GM21526 (cell line): Measurements from ENCODE around the gene FAM53A.

Experiments used
- ATAC-seq: cut with Tn5 transposase; IDR thresholded peaks from one replicate; pipeline ENCODE4 v1.9.1; 2021; ENCODE audit warnings: moderate library complexity; ENCODE audit not compliant: unreplicated experiment, low FRiP score

The FAM53A gene

DNA sequence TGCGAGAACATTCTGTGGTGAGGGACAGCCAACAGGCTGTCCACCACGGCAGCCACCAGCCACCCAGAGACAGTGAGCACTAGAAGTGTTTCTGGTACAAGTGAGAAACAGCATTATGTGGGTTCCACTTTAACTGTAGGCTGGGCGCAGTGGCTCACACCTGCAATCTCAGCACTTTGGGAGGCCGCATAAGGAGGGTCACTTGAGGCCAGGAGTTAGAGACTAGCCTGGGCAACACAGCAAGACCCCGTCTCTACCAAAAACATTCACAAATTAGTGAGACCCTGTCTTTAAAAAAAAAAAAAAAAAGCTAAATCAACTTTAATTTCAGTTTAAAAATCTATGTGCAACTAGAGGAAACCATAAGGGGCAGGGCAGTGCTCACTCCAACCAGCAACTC is 20.6 kb downstream of the FAM53A start:
- ATAC-seq = no peak

DNA sequence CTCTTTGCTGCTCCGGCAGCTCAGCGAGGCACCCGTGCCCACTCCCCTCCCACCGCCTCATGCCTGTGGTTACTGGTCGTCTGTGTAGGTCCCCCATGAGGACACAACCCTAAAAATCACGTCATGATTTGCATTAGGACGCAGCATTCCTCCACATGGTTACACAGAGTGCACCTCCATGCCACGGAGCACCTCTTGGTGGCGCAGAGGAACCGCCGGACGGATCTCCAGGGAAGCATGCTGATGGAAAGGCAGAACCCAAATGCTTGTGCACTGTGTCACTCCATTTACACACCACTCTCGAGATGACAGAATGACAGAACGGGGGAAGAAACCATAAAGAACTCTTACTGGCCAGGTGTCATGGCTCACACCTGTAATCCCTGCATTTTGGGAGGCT is 22.4 kb downstream of the FAM53A start:
- ATAC-seq = no peak

DNA sequence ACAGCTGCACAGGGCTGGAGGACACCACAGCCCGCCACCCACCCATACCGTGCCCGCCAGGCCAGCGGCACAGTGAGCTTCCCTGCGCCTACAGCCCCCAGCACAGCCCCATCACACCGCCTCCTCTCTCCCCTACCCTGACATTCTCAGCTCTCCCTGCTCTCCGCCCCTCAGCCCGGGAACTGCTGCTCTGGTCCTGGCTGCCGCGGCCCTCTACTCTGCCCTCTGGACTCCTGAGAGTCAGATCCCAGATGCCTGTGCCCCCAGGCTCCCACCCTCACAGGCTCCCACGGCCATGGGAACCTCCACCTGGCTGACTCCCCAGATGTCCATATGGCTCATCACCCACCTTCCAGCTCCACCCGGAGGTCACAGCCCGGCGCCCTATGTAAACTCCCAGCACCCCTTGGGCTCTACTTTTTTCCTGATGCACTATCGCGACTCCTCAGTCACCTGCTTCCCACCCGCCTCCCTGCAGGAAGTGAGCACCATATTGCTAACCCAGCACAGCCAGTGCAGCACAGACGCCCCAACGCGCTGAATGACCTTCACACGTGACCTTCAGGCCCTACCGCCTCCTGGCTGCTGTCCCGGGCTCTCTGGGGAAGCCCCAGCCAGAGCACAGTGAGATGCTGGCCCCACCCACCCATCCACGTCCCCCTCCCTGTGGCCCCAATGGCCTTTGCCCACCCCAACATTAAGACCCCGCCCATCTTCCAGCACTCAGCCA is 23.0 kb downstream of the FAM53A start:
- no peak for ATAC-seq

DNA sequence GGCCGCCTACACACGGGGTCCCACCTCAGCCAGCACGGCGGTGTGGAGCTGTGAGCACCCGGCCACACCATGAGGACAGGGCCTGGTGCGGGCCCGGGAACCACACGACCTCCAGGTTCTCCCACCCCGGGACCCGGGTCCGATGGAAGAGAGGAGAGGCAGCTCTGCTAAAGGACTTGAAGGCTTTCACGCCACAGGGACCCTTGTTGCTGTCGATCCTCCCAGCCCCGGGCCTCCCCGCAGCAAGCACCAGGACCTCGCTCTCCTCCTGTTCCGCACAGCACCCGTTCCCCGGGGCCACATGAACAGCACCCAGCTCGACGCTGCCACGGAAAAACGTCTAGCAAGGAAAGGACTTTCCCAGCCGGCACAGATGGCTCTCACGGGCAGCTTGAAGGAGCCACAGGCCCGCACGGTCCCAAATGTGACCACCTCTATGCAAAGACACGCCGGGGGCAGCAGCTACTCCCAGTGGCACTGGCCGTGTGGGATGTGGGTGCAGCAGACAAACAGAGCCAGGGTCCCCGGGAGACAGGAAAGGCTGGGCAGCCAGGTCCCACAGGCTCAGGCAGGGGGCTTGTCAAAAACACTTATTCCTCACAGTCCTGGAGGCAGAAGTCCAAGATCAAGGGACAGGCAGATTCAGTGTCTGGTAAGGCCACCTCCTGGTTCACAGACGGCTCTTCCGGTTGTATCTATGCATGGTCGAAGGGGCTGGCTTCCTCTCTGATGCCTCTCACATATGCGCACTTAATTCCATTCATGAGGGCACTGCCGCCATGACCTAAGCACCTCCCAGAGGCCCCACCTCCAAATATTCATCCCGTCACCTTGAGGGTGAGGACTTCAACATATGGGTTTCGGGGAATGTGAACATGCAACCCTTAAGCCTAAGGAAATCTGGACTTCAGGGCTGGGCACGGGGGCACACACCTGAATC is 24.7 kb downstream of the FAM53A start:
- ATAC-seq = no peak

DNA sequence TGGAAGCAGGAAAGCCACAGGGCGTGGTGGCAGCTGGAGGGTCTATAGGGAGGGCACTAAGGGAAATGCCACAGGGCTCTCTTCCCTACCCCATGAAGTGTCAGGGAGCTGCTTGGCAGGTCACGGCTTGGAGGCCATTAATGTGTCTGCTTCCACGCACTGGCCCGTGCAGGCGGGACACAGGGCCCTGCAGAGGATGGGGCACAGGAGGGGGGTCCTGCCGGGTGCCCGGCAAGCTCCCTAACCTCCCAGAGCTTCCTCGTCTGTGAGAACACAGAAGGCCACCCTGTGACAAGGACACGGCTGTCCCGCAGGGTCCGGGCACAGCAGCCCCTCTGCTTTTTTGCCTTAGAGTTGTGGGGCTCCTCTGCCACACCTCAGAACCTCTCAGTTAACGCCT is 25.5 kb downstream of the FAM53A start:
- ATAC-seq = no peak

DNA sequence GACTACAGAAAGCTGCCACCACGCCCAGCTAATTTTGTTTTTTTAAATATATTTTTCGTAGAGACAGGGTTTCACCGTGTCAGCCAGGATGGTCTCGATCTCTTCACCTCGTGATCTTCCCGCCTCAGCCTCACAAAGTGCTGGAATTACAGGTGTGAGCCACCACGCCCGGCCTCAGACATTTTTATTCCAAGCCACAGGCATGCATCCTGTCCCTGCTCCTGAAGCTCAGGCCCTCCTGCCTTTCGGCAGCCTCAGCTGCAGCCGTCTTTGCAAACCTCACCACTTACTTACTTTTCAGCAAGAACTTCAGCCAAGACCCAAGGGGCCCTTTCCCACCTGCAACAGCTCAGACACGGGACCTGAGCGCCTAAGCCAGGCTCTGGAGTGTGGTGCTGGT is 26.0 kb downstream of the FAM53A start:
- no peak for ATAC-seq

DNA sequence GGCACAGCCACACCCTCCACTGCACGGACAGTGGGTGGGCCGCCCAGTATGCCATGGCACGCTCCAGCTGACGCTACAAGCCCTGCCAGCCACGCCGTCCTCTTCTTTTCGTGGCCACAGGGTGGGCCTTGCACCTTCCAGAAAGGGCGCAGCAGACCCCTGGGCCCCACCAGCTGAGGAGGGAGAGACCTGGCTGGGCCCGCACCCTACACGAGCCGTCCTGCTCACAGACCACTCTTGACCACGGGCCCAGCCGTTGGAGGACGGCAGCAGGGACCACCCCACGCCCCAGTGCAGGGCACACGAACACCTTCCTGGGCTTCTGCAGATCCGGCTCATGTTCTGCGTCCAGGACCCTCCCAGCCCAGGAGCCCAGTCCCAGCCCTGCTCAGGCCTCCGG is 27.1 kb downstream of the FAM53A start:
- ATAC-seq = no peak

DNA sequence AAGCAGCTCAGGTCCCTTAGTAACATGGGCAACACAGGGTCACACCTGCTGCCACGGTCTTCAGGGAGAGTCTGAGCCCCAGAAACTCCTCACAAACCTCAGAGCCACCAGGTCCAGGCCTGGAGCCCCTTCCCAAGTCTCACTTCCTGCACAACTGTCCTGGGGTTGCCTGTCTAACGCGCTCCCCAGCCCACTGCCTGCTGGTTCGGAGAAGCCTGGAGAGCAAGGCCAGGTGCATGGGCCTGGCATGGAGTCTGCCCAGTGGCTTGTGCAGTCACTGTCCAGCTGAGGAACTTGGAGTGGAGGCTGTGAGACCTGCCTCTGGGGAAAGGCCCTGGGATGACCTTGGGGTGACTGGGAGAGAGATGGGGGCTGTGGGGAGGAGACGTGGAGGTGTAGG is 28.0 kb downstream of the FAM53A start:
- ATAC-seq = no peak

DNA sequence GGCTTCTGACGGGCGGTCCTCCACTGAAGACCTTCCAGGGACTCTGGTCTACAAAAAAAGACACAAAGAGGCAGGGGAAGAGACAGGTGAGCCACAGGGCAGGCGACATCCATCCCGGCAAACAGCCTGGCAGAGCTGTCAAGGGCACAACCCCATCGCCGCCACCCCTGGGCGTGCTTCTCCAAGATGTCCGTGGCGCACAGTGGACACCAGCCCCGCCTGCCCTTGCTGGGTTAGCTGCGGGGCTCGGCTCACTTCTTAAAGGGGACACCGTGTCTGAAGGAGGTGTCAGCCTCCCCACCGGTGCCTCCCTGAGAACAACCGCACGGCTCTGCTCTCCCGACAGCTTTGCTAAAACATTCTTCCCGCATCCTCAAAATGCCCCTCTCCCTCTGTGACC is 28.4 kb downstream of the FAM53A start:
- ATAC-seq = no peak

DNA sequence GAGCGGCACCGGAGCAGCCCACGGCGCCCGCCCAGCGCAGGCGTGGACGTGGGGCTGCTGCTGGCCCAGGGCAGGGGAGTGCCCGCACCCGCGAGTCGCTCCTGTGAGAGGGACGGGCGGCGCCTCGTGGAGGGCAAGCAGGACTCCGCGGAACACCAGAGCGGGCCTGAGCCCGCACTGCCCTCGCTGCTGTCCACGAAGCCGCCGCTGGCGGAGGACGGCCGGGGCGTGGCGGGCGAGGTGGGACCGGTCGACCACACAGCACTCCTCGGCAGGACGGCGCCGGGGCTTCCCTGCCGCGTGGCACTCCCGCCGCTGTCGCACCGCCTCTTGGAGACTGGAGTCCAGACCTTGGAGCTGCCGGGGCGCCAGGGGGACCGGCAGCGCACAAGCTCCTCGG is 29.0 kb downstream of the FAM53A start:
- no peak for ATAC-seq

DNA sequence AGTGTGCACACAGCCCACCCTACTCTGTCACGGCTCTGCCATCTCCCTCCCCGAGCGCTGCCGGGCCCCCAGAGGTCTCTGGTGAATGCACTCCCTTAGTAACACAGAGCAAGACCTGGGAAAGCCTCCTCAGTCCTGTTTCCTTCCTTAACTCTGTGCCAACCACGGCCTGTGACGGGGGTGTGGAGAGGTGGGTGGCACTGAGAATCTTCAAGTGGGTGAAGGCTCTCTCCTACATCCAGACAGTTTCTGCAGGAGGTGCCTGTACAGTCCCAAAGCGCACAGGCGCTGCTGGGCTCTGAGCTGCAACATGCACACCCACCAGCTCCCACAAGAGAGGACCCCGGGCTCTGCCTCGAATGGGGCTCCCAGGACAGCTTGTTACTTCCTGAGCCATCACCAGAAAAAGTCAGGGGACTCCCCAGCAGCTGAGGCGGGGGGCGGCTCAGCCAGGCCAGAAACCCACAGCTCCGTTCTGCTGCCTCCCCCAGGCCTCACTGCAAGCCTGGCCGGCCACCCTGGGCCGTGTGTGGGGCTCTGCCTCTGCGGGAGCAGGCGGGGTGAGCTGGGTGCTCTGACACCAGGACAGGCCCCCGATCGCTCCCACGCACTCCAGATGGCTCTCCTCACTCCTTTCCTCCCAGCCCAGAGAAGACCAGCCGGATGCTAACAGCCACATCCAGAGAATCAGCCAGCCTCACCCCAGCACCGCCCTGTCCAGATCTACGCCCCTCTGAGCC is 29.7 kb downstream of the FAM53A start:
- ATAC-seq = no peak

DNA sequence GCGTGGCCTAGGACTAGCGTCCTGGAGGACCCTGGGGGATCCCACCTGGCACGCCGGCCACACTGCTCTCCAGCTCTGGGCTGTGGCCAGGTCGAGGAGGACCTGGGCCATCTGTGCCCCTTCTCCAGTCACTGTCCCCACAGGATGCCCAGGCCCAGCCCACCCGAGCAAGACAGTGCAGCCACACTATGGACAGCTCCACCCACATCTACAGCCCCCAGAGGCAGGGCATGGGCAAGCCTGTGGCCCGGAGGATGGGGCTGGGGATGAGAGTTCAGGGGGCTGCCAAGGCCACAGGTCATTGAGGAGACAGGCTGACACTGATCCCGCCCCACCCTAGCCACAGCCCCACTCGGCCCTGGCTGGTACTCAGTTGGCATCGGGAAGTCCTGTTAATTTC is 30.3 kb downstream of the FAM53A start:
- no peak for ATAC-seq

DNA sequence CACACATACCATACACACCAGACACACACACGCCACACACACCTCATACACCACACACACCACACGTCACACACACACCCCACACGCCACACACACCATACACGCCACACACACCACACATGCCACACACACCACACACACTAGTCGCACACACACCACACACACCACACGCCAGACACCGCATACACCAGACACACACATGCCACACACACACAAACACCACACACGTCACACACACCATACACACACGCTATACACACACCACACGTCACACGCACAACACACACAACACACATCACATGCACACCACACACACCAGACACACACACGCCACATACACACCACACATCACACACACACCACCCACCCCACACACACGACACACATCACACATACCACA is 32.0 kb downstream of the FAM53A start:
- no peak for ATAC-seq

DNA sequence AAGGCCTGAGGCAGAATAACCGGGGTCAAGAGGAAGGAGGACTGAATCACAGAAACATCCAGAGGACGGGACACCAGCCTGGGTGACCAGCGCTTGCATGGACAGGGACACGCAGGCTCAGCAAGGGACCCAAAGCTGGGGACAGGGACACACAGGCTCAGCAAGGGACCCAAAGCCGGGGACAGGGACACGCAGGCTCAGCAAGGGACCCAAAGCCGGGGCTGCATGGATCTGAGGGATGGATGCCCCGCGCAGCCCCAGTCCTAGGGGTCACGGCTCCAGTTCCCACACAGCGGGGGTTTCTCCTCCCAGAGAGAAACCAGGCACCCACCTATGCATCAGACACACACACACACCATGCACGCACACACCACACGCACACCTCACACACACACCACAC is 32.5 kb downstream of the FAM53A start:
- ATAC-seq = no peak

DNA sequence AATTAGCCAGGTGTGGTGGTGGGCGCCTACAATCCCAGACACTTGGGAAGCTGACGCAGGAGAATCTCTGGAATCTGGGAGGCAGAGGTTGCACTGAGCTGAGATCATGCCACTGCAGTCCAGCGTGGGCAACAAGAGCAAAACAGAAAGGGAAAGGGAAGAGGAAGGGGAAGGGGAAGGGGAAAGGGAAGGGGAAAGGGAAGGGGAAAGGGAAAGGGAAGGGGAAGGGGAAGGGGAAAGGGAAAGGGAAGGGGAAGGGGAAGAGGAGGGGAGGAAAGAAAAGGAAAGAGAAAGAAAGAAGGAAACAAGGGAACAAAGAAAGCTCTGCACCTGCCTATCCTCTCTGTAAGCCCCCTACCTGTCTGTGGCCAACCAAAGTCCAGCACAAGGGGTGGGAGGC is 35.2 kb downstream of the FAM53A start:
- no peak for ATAC-seq

DNA sequence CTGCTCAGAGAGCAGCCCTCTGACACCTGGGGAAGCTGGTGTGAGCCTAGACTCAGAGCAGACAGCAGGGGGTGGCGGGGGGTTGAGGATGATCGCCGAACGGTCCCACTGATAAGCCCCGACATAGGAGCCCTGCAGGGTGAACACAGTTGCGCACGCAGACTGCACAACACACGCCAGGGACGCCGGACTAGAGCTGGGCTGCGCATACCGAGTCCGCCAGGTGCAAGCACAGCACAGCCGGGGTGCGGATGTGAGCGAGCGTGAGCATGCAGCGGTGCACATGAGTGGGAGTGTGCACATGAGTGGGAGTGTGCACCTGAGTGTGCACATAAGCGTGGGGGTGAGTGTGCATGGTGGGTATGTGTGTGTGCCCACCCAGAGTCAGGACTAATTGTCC is 36.7 kb downstream of the FAM53A start:
- ATAC-seq = no peak

DNA sequence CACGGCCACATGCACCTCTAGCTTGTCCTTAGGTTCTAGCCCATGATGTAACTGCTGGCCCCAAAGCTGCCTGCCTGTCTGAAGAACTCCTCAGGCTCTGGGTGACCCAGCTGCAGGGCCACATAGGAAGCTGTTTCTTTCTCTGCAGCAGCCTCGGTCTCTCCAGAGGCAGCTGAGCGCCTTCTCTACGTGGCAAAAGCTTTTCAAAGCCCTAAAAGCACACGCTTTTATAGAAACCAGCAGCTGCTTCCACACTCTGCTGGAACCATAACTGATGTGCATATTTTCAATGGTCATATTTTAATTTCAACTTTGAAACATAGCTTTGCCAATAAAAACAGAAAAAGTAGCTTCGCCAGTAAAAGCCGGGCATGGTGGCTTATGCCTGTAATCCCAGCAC is 37.4 kb downstream of the FAM53A start:
- ATAC-seq = no peak

DNA sequence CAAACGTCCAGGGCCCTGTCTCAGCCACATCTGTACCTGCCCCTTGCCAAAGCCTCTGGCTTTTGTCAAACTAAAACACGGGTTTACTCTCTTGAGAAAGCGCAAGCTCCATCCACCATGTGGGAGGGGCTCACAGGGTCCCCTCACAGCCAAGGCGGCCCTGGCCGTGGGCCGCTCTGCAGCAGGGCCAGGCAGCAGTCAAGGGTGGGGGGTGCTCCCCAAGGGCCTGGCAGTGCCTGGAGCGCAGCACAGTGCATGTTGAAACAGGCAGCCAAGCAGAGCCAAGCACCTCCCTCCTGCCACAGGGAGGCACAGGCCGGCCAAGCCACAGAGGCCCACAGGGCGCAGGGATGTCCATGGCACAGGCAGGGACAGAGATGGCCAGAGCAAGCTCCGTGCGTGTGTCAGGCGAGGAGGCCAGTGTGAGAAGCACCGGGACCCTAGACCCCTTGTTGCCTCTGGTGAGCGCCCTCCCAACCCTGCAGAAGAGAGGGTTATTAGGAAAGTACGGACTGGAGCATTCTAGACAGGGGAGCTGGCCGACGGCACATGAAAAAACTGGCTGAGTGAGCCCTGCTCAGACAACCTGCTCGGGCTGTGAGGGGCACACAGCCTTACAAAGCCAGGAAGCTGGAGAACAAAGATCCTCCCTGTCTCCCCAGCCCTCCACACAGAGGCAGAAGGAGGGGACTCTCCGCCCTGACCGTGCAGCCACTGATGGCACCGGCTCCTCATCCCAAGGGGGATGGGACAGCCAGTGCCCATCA is 39.0 kb downstream of the FAM53A start:
- ATAC-seq = no peak

DNA sequence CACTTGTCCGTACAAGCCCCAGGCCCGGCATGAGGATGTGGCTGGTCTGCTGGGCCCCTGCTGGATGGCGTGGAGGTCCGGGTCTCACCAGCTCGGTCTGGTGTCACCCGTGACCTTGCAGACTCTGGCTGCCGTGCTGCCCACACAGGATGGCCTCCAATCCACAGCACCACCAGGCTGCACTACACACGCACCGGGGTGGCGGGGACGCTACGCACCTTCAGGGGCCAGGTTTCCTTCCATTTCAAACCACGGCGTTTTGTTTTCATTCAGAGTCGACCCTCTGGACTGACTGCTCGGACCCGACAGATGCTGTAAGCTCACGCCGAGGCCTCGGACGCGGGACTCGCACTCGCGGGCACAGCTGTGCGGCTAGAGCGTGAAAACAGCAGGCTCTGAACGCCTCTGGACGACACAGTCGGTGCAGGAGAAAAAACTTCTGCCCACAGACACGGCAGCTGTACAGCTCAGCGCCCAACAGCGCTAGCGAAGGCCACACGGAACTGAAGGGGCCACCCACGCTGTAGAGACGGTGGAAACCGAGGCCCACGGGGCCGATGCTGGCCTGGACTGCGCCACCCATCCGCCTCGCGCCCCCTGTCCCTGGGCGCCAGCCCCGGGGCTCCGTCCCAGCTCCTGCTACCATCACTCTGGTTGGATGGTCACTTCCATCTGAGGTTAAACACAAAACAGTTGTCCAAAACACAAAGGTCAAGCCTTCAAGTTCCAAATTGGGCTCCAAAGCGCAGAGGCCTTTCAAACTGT is 40.0 kb downstream of the FAM53A start:
- no peak for ATAC-seq
